ENCODE results near the gene CNOT11.
"Not testable (repeated sequence)": the region's sequence is repeated elsewhere in the genome, so short reads cannot be mapped to it uniquely, and the experiment has no call there.

The CNOT11 gene

DNA sequence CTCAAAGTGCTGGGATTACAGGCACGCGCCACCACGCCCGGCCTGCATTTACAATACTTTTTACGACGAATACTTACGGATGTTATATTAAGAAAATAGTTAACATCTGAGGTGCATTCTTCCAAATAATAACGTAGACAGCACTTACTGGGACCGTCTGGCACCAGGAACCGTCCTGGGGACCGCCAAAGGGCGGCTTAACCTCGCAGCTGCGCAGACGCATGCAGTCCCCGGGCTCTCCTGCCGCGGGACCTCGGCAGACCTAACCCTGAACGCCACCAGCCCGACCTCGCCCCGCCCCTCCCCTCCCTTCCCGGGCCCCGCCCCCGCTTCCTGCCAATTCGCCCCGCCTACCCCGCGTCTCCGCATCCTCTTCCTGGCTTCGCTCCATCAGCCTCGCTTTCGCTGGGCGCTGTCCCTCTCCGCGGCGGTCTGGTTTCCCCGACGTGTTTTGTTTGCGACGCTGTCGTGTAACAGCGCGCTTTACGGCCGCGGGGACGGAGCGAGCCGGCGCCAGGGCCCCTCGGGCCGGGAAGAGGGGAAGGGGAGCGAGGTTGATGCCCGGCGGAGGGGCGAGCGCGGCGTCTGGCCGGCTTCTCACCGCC is at the start of gene CNOT11:
TSS of gene CNOT11 (plus strand) at position 479 of the 605 bp plus-strand sequence. CDS start at position 558, 79 bp downstream.
- DNase-seq: peak; percentile 99

- DNase-seq: no peak
These were observed 48.1 kb upstream of the CNOT11 start for GRCh38 chr2:101204400-101205115.

DNA sequence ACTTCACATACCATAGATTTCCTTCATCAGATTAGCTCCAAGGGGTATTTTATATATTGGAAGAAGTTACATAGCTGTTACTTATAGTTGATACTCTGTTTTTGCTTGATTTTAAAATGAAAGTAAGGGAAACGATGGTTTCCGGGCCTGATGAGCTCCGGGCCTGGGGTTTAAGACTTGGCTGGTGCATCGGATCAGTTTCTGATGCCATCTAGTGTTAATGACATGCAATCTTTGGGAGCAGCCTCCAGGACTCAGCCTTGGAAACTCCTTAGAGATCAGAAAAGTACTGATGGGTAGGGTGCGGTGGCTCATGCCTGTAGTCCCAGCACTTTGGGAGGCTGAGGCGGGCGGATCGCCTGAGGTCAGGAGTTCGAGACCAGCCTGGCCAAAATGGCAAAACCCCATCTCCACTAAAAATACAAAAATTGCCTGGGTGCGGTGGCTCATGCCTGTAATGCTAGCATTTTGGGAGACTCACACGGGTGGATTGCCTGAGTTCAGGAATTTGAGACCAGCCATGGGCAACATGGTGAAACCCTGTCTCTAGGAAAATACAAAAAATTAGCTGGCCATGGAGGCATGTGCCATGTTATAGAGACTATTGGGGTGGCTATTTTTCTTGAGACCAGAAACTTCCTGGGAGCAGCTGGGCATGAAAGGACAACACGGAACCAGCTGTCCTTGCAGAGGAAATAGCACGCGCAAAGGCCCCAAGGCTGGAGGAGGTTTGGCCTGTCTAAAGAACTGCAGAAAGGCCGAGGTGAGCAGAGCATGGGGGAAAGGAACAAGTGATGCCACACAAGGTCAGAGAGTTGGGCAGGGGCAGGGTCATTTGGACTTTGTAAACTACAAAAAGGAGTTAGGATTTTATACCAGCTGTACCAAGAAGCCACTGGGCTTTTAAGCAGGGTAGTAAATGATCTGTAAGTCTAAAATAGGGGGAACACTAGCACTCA is 46.9 kb upstream of the CNOT11 start:
- DNase-seq: peak; percentile 40

DNA sequence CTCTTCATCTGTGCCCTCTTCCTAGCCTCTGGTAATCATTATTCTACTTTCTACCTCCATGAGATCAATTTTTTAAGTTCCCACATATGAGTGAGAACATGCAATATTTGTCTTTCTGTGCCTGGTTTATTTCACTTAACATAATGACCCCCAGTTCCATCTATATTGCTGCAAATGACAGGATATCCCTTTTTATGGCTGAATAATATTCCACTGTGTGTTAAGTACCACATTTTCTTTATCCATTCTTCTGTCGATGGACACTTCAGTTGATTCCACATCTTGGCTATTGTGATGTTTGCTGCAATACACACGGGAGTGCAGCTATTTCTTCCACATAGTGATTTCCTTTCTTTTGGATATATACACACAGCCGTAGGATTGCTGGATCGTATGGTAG is 43.9 kb upstream of the CNOT11 start:
- DNase-seq: no peak

GRCh38 chr2:101219246-101219645 is 33.4 kb upstream of the CNOT11 start:
- no peak for DNase-seq

- not testable (repeated sequence) for DNase-seq
These were observed 32.6 kb upstream of the CNOT11 start for GRCh38 chr2:101220091-101220490.

DNA sequence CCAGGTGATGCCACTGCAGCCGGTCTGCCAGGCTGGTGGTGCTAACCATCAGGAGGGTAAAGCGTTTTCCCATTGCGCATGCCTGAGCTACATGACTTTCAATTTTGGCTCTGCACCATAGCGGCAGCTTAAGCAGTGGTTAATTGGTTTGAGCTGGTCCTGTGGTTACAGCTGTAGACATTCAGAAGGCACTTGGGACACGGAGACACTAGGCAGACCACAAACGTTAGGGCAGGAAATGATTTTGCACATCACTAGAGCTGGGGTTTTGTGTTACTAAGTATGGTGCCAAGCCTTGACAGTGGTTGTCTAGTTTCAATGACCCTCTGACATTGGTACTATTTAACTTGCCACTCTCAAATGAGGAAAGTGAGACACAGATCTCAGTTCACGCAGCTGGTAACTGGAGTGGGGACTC is 28.9 kb upstream of the CNOT11 start:
- peak; percentile 47 for DNase-seq

DNA sequence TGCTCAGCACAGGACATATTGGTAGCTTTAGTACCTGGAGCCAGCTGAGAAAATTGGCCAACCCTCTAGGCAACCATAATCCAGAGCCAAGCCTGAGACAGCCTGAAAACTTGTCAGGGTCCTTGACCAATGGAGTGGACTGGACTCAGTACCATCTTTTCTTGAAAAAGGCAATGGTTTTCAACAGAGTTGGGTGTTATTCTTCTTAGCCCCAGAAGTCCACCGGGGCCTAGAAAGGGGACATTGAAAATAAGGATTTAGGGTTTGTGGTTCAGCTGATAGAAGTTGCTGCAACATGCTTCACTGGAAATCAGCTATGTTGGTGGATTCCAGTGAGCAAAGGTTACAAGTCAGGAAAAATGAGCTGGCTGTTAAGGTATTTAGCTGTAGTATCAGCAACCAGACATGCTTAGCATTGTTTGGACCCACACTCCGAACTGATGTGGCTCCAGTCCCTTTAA is 22.1 kb upstream of the CNOT11 start:
- no peak for DNase-seq

DNA sequence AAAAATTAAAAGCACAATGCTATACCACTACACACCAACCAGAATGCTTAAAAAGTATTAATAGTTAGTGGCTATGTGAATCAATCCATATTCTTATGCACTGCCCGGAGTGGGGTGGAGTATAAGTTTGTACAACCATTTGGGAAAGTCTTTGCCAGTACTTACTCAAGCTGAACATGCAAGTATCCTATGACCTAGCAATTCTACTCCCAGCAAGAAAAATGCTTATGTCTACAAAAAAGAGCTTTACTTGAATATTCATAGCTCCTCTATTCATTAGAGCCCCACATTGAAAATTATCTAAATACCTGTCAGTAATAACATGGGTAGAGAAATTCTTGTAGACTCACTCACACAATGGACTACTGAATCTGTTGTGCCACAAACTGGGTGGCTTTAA is 21.4 kb upstream of the CNOT11 start:
- no peak for DNase-seq

DNA sequence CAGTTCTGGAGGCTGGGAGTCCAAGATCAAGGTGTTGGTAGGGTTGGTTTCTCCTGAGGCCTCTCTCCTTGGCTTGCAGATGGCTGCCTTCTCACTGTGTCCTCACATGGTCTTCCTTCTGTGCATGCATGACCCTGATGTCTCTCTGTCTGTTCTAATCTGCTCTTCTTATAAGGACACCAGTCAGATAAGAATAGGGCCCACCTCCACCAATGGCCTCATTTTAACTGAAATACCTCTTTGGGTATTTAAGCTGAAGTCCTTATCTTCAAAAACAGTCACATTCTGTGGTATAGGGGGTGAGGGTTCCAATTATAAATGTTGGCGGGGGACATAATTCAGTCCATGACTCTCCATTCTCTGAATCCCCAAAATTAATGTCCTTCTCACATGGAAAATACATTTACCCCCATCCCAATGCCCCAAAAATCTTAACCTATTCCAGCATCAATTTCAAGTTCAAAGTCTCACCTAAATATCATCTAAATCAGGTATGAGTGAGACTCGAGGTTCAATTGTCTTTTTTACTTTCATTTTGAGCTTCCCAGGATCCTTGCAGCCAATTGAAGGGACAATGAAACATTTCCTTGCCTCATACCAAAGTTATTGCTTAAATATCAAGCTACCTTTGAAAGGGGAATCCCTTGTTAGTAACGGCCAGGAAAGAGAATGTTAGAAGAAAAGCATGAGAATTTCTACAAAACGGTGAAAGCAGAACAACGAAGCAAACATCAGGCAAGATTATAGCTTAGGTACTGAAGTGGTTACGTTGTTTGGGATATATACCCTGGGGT is 20.6 kb upstream of the CNOT11 start:
- DNase-seq: no peak

- DNase-seq: no peak
These were observed 19.9 kb upstream of the CNOT11 start for GRCh38 chr2:101232770-101233169.

GRCh38 chr2:101234169-101234938 is 18.3 kb upstream of the CNOT11 start:
- no peak for DNase-seq

GRCh38 chr2:101235956-101236355 is 16.7 kb upstream of the CNOT11 start:
- DNase-seq: not testable (repeated sequence)

GRCh38 chr2:101237944-101238343 is 14.7 kb upstream of the CNOT11 start:
- DNase-seq: not testable (repeated sequence)

GRCh38 chr2:101238930-101239759 is 13.5 kb upstream of the CNOT11 start:
- no peak for DNase-seq

GRCh38 chr2:101239760-101240118 is 12.9 kb upstream of the CNOT11 start:
- DNase-seq: not testable (repeated sequence)

GRCh38 chr2:101240694-101241093 is 12.0 kb upstream of the CNOT11 start:
- DNase-seq: not testable (repeated sequence)

DNA sequence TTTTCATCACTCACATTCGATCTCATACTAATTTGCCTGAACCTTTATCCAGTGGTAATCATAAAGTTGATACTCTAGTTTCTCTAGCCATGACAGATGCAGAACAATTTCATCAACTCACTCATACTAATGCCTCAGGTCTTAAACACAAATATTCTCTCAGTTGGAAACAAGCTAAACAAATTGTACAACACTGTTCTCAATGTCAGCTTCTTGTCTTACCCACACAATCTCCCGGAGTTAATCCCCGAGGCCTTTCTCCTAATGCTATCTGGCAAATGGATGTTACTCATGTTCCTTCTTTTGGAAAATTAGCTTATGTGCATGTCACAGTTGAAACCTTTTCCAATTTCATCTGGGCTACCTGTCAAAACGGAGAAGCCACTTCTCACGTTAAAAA is 11.5 kb upstream of the CNOT11 start:
- no peak for DNase-seq

GRCh38 chr2:101244373-101244772 is 8.3 kb upstream of the CNOT11 start:
- not testable (repeated sequence) for DNase-seq

GRCh38 chr2:101244899-101245298 is 7.8 kb upstream of the CNOT11 start:
- DNase-seq: not testable (repeated sequence)

- not testable (repeated sequence) for DNase-seq
These were observed 7.2 kb upstream of the CNOT11 start for GRCh38 chr2:101245468-101245867.

All from stimulated activated CD8-positive, alpha-beta memory T cell treated with anti-CD3 and anti-CD28 coated beads, Interleukin-4, amount 100 ng/mL, for 48 hours (primary cell).